Caco-2 (cell line): Measurements from ENCODE around the gene PCDH18. TPM values are rescaled to one million over a fixed set of nuclear protein-coding genes. Genes with fewer than 3 reads are reported as not detected.

Source experiments
- BruUV-seq: library from RNA; stranded (reverse); fragments of 400-500 nt; replicated peaks from 2 replicates; lab custom pipeline; 2021; lab: Mats Ljungman, UMichigan
- CTCF ChIA-PET: fragments of 300-600 bp; sonication (Branson Sonifier 250); formaldehyde crosslinking; loops from one replicate; lab custom pipeline; 2022; ENCODE audit warnings: antibody characterized with exemption; lab: Charles Lee
- POLR2A ChIA-PET: fragments of 300-600 bp; sonication (Branson Sonifier 250); formaldehyde crosslinking; loops from one replicate; lab custom pipeline; 2022; ENCODE audit warnings: antibody characterized with exemption; lab: Charles Lee
- DNase-seq, 2 experiments: peaks; one replicate each; pipeline versions ENCODE4 v3.0.0 to v3.0.0-alpha.2; 2020 to 2022
- H3K27me3 ChIP-seq: replicated peaks from 2 replicates; pipeline ENCODE4 v1.6.0; 2011; ENCODE audit warnings: low read length; ENCODE audit not compliant: control insufficient read depth, insufficient read depth
- H3K36me3 ChIP-seq: 2 replicates; pipeline ENCODE4 v1.5.1; 2011; ENCODE audit warnings: low read length; ENCODE audit not compliant: control insufficient read depth, insufficient read depth
- H3K4me1 ChIP-seq: fragments of 250-450 bp; sonication (Bioruptor Pico); 2 replicates; pipeline ENCODE4 v1.5.1; 2020; ENCODE audit warnings: mild to moderate bottlenecking
- H3K4me3 ChIP-seq: 2 replicates; pipeline ENCODE4 v1.5.1; 2011; ENCODE audit warnings: low read depth, mild to moderate bottlenecking, control low read depth, low read length
- H3K9me3 ChIP-seq: fragments of 250-450 bp; sonication (Bioruptor Pico); 2 replicates; pipeline ENCODE4 v1.5.1; 2020; ENCODE audit warnings: mild to moderate bottlenecking, moderate library complexity
- H3K27ac Mint-ChIP-seq: one replicate; pipeline ENCODE4 v1.8.0; 2022; ENCODE audit warnings: mixed read lengths; ENCODE audit not compliant: unreplicated experiment
- H3K27me3 Mint-ChIP-seq: one replicate; pipeline ENCODE4 v1.8.0; 2022; ENCODE audit warnings: mixed read lengths; ENCODE audit not compliant: insufficient read depth, unreplicated experiment
- H3K36me3 Mint-ChIP-seq: one replicate; pipeline ENCODE4 v1.8.0; 2022; ENCODE audit warnings: mild to moderate bottlenecking, mixed read lengths; ENCODE audit not compliant: insufficient read depth, unreplicated experiment
- H3K4me1 Mint-ChIP-seq: one replicate; pipeline ENCODE4 v1.8.0; 2022; ENCODE audit warnings: low read depth, mixed read lengths; ENCODE audit not compliant: unreplicated experiment
- H3K4me3 Mint-ChIP-seq: one replicate; pipeline ENCODE4 v1.8.0; 2022; ENCODE audit warnings: mild to moderate bottlenecking, moderate library complexity, mixed read lengths; ENCODE audit not compliant: unreplicated experiment
- H3K9me3 Mint-ChIP-seq: one replicate; pipeline ENCODE4 v1.8.0; 2022; ENCODE audit warnings: mixed read lengths; ENCODE audit not compliant: unreplicated experiment
- intact Hi-C: fragments of 100-400 bp; cut with micrococcal nuclease; formaldehyde crosslinking; loops from one replicate; pipeline ENCODE4 v1.10.0; 2022; ENCODE audit not compliant: unreplicated experiment
- total RNA-seq: library from RNA; stranded (reverse); gene quantifications from 2 replicates; pipeline ENCODE4 v1.2.3, GENCODE V29; 2022
- TF ChIP-seq, protein P1 (sequence below), 2 experiments: fragments of 200-600 bp in 1 of 2; IDR thresholded peaks; 1 replicate in 1 of 2; 2 replicates in 1 of 2; pipeline versions ENCODE4 v1.5.1 to v1.8.0; 2011 to 2022; ENCODE audit warnings: antibody characterized with exemption in 1 of 2, control low read depth in 1 of 2, inconsistent platforms in 1 of 2, low read depth in 1 of 2, low read length in 1 of 2, mild to moderate bottlenecking in 1 of 2, moderate library complexity in 1 of 2; ENCODE audit not compliant: insufficient read depth in 1 of 2, severe bottlenecking in 1 of 2, unreplicated experiment in 1 of 2

Gene PCDH18
- total RNA-seq, 1 experiment from 2014 or later, result 0.29 TPM

DNA sequence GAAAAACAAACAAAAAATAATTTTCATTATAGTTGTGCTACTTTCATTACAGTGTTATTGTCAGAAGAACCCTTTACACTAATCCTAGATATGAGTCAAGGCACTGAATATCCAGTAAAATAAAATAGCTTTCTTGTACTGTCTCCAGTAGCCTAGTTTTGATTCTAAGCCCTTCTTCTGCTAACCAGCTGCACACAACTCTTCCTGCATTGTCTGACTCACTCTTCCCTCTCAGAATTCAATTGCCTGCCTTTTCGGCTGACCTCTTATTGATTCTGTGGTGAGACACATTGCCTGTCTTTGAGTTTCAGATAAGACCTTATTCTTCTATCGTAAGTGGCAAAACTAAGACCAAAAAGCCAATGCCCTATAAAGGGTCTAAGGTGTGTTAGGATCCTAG is 26.7 kb upstream of the PCDH18 start:
- H3K27me3 Mint-ChIP-seq, result peaks cover 12% of the 10 kb centered on the region
- Histone ChIP-seq H3K36me3 (no peaks in the 10 kb centered on the region), H3K4me1 (no peaks in the 10 kb centered on the region), H3K27me3 (no peaks in the 10 kb centered on the region), H3K4me3 (no peak overlapping the region), H3K9me3 (no peaks in the 10 kb centered on the region)
- ChIA-PET CTCF (no interaction called here), POLR2A (no interaction called here)
- H3K36me3 Mint-ChIP-seq, result no peaks in the 10 kb centered on the region
- no peaks in the 10 kb centered on the region for H3K9me3 Mint-ChIP-seq
- no peak overlapping the region for H3K4me3 Mint-ChIP-seq
- H3K27ac Mint-ChIP-seq, result no peak overlapping the region
- no peaks in the 10 kb centered on the region for H3K4me1 Mint-ChIP-seq
- TF ChIP-seq, protein P1, sequence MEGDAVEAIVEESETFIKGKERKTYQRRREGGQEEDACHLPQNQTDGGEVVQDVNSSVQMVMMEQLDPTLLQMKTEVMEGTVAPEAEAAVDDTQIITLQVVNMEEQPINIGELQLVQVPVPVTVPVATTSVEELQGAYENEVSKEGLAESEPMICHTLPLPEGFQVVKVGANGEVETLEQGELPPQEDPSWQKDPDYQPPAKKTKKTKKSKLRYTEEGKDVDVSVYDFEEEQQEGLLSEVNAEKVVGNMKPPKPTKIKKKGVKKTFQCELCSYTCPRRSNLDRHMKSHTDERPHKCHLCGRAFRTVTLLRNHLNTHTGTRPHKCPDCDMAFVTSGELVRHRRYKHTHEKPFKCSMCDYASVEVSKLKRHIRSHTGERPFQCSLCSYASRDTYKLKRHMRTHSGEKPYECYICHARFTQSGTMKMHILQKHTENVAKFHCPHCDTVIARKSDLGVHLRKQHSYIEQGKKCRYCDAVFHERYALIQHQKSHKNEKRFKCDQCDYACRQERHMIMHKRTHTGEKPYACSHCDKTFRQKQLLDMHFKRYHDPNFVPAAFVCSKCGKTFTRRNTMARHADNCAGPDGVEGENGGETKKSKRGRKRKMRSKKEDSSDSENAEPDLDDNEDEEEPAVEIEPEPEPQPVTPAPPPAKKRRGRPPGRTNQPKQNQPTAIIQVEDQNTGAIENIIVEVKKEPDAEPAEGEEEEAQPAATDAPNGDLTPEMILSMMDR (IDR thresholded peaks at IDR 0.05; ENCODE audit: insufficient read depth in 1 of 2, low read depth in 1 of 2, low read length in 1 of 2, severe bottlenecking in 1 of 2, unreplicated experiment in 1 of 2), result no peak
- DNase-seq, result no peak
- intact Hi-C loops, result no loop called here
- no TSS peak for BruUV-seq

DNA sequence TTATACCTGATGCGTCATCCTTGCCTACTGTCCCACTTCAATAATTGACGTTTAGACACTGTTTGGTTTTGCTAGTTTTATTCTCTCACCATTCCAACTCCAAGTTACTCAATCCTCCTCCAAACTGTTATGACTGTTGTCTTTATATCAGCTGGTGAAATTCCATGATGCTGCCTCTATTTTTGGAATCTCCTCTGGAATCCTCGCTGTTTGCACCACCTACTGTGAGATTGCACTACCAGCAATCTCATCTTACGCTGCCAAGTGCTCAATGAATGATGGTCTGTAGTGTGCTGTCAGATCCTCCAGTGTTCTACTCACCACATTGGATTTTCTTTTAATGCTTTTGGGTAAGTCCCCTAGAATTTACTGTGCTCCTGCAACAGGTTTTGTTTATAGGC is 13.2 kb upstream of the PCDH18 start:
- peaks cover 6% of the 10 kb centered on the region; the same call in 1 of the 2 replicates for H3K4me1 ChIP-seq
- no peak overlapping the region for H3K27ac Mint-ChIP-seq
- H3K4me3 ChIP-seq, result no peak overlapping the region
- CTCF ChIA-PET, result no interaction called here
- H3K9me3 Mint-ChIP-seq, result no peaks in the 10 kb centered on the region
- intact Hi-C loops, result no loop called here
- H3K9me3 ChIP-seq, result no peaks in the 10 kb centered on the region
- no TSS peak for BruUV-seq
- TF ChIP-seq, protein P1 (IDR thresholded peaks at IDR 0.05; ENCODE audit: insufficient read depth in 1 of 2, low read depth in 1 of 2, low read length in 1 of 2, severe bottlenecking in 1 of 2, unreplicated experiment in 1 of 2), result no peak
- H3K4me1 Mint-ChIP-seq, result peaks cover 6% of the 10 kb centered on the region
- no peaks in the 10 kb centered on the region for H3K27me3 ChIP-seq
- H3K36me3 Mint-ChIP-seq, result no peaks in the 10 kb centered on the region
- no peaks in the 10 kb centered on the region for H3K36me3 ChIP-seq
- POLR2A ChIA-PET, result no interaction called here
- peak in 1 of 2 experiments; percentile 6 for DNase-seq
- H3K27me3 Mint-ChIP-seq, result no peaks in the 10 kb centered on the region
- H3K4me3 Mint-ChIP-seq, result no peak overlapping the region

DNA sequence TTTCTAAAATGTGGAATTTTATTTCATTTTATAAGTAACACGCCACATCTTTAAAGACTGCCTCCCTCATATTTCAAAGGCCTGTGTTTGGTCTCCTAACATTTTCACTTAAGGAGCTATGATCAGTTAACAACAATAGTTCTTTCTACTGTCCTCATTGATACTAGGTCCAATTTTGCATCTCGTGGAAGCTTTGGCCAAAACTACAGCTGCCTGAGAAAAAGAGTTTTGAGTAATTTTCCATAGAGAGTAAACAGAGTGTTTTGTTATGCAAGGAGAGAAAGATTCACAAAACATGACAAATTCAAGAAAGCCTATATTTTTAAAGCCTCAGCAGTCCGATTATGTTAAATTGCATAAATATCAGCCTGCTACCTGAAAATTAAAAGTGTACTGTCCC is 11.4 kb upstream of the PCDH18 start:
- Histone ChIP-seq H3K4me1 (peaks cover 6% of the 10 kb centered on the region; the same call in 1 of the 2 replicates), H3K36me3 (no peaks in the 10 kb centered on the region), H3K9me3 (no peaks in the 10 kb centered on the region), H3K4me3 (no peak overlapping the region), H3K27me3 (no peaks in the 10 kb centered on the region)
- TF ChIP-seq, protein P1 (IDR thresholded peaks at IDR 0.05; ENCODE audit: insufficient read depth in 1 of 2, low read depth in 1 of 2, low read length in 1 of 2, severe bottlenecking in 1 of 2, unreplicated experiment in 1 of 2), result no peak
- Mint-ChIP-seq H3K27me3 (no peaks in the 10 kb centered on the region), H3K36me3 (no peaks in the 10 kb centered on the region), H3K9me3 (no peaks in the 10 kb centered on the region), H3K4me3 (no peak overlapping the region), H3K27ac (no peak overlapping the region), H3K4me1 (peaks cover 6% of the 10 kb centered on the region)
- no TSS peak for BruUV-seq
- DNase-seq, result no peak
- POLR2A ChIA-PET, result no interaction called here
- intact Hi-C loops, result no loop called here
- CTCF ChIA-PET, result no interaction called here
